Transverse colon (tissue), 4 donors: ENCODE measurements around the gene CCNY. TPM values are rescaled to one million over a fixed set of nuclear protein-coding genes. Genes with fewer than 3 reads are reported as not detected.

Experiments
- DNase-seq: peaks from one replicate; pipeline ENCODE4 v3.0.0-alpha.2; 2019
- H3K27ac ChIP-seq, 4 donors: fragments of 200-600 bp; sonication (generic); 2 replicates each; pipeline ENCODE4 v1.5.1; 2016 to 2018; ENCODE audit warnings: inconsistent platforms in 4 of 4
- H3K27me3 ChIP-seq: fragments of 200-600 bp; sonication (generic); 2 replicates; pipeline ENCODE4 v1.5.1; 2017; ENCODE audit warnings: inconsistent platforms
- H3K36me3 ChIP-seq, 4 donors: fragments of 200-600 bp; sonication (generic); 2 replicates each; pipeline ENCODE4 v1.5.1; 2017 to 2019; ENCODE audit warnings: inconsistent platforms in 4 of 4
- H3K4me1 ChIP-seq, 4 donors: fragments of 200-600 bp; sonication (generic); 2 replicates each; pipeline ENCODE4 v1.5.1; 2017 to 2020; ENCODE audit warnings: inconsistent platforms in 4 of 4
- H3K4me3 ChIP-seq, 4 donors: fragments of 200-600 bp; sonication (generic); 1 replicate in 1 of 4; 2 replicates in 3 of 4; pipeline versions ENCODE4 v1.5.1 to v1.6.1; 2017 to 2019; ENCODE audit warnings: inconsistent platforms in 4 of 4
- H3K9me3 ChIP-seq, 2 donors: fragments of 200-600 bp; sonication (generic); 2 replicates each; pipeline ENCODE4 v1.5.1; 2017 to 2019; ENCODE audit warnings: inconsistent platforms in 2 of 2
- CTCF ChIP-seq, 5 experiments: fragments of 200-600 bp in 3 of 5; fragments of 450-650 bp in 2 of 5; sonication (generic) in 3 of 5; IDR thresholded peaks; 1 replicate in 2 of 5; 2 replicates in 3 of 5; pipeline ENCODE4 v1.5.1; 2016 to 2017; ENCODE audit warnings: antibody characterized with exemption in 5 of 5, inconsistent platforms in 3 of 5, mild to moderate bottlenecking in 2 of 5, moderate library complexity in 1 of 5
- EP300 ChIP-seq: sonication (generic); formaldehyde crosslinking; IDR thresholded peaks from one replicate; pipeline ENCODE4 v1.6.1; 2017; ENCODE audit warnings: antibody characterized with exemption, low read depth
- POLR2A ChIP-seq: fragments of 450-650 bp; IDR thresholded peaks from one replicate; pipeline ENCODE4 v1.6.1; 2016; ENCODE audit warnings: antibody characterized with exemption, mild to moderate bottlenecking, moderate library complexity
- POLR2AphosphoS5 ChIP-seq, 3 donors: sonication (generic); formaldehyde crosslinking; IDR thresholded peaks; one replicate each; pipeline ENCODE4 v1.6.1; 2016; ENCODE audit warnings: antibody characterized with exemption in 3 of 3
- WGBS, 2 donors: methylation state at CpG; one replicate each; pipeline ENCODE4 v1.1.5; 2018; ENCODE audit warnings: low coverage in 1 of 2; 5-methylcytosine and 5-hydroxymethylcytosine counted together
- in situ Hi-C, 4 donors: fragments of 200-750 bp; cut with MboI; loops; one replicate each; pipeline versions ENCODE4 v1.15.0 to v1.15.1; 2017; ENCODE audit warnings: low sequenced_read_pairs in 3 of 4, low pct_ligation_motif_present in 1 of 4, low pct_unique_long_range_greater_than_20kb in 1 of 4
- intact Hi-C: fragments of 100-400 bp; cut with DNase I; formaldehyde crosslinking; loops from one replicate; pipeline ENCODE4 v1.15.1; 2023; ENCODE audit warnings: low total_unique reads
- total RNA-seq, 4 donors: library from RNA; depleted of rRNA; stranded (reverse); fragments of >200 nt; gene quantifications; one replicate each; pipeline ENCODE4 v1.1.0, GENCODE V29; 2016

CCNY gene
- total RNA-seq, 4 donors from 2014 or later = 19.5 to 53.9 (median 41.4) TPM

GRCh38 chr10:35565602-35566081 is 229.3 kb downstream of the CCNY start:
- H3K27ac ChIP-seq = no peak overlapping the region
- in situ Hi-C loops (loop anchor here in 3 of 4 donors (25.0 kb wide), 2 partner anchors 328 to 453 kb away; no protein-coding TSS in a partner anchor), intact Hi-C loops (no loop called here)
- peaks cover 0 to 20% (median 3%) of the 10 kb centered on the region in 4 donors for H3K36me3 ChIP-seq
- WGBS, 2 donors = 56 to 67% methylated on average over 2 to 8 of the region's 8 CpGs
- no peak for DNase-seq
- peaks cover 0 to 21% (median 7%) of the 10 kb centered on the region in 4 donors for H3K4me1 ChIP-seq
- H3K4me3 ChIP-seq = no peak overlapping the region
- H3K9me3 ChIP-seq = no peaks in the 10 kb centered on the region
- H3K27me3 ChIP-seq = no peaks in the 10 kb centered on the region
- no peak for TF ChIP-seq CTCF (IDR thresholded peaks at IDR 0.05)
- no peak for TF ChIP-seq POLR2AphosphoS5 (IDR thresholded peaks at IDR 0.05)
- TF ChIP-seq POLR2A = no peak
- TF ChIP-seq EP300 = no peak

GRCh38 chr10:35567951-35568350 is 231.6 kb downstream of the CCNY start:
- no peak overlapping the region for H3K4me3 ChIP-seq
- peaks cover 0 to 21% (median 7%) of the 10 kb centered on the region in 4 donors for H3K4me1 ChIP-seq
- peaks cover 0 to 31% (median 3%) of the 10 kb centered on the region in 4 donors for H3K36me3 ChIP-seq
- no peak overlapping the region for H3K27ac ChIP-seq
- intact Hi-C loops (no loop called here), in situ Hi-C loops (loop anchor here in 3 of 4 donors (25.0 kb wide), 2 partner anchors 331 to 456 kb away; no protein-coding TSS in a partner anchor)
- TF ChIP-seq POLR2AphosphoS5 (IDR thresholded peaks at IDR 0.05) = no peak
- no peak for TF ChIP-seq POLR2A
- TF ChIP-seq CTCF (IDR thresholded peaks at IDR 0.05) = no peak
- TF ChIP-seq EP300 = no peak
- 87% methylated on average over 6 of the region's 6 CpGs; no CpG with 5 or more reads in 1 of the 2 donors for WGBS, 2 donors
- no peaks in the 10 kb centered on the region for H3K27me3 ChIP-seq
- H3K9me3 ChIP-seq = no peaks in the 10 kb centered on the region
- no peak for DNase-seq

- no peak overlapping the region for H3K27ac ChIP-seq
- H3K4me3 ChIP-seq = no peak overlapping the region
- H3K4me1 ChIP-seq = peaks cover 0 to 15% (median 7%) of the 10 kb centered on the region in 4 donors
- TF ChIP-seq POLR2A (no peak), CTCF (IDR thresholded peaks at IDR 0.05) (no peak), EP300 (no peak), POLR2AphosphoS5 (IDR thresholded peaks at IDR 0.05) (no peak)
- DNase-seq = no peak
- H3K27me3 ChIP-seq = no peaks in the 10 kb centered on the region
- peaks cover 0 to 31% (median 3%) of the 10 kb centered on the region in 4 donors for H3K36me3 ChIP-seq
- no peaks in the 10 kb centered on the region for H3K9me3 ChIP-seq
- intact Hi-C loops = no loop called here
- 94 to 100% methylated on average over 1 to 20 of the region's 20 CpGs for WGBS, 2 donors
- in situ Hi-C loops = loop anchor here in 3 of 4 donors (25.0 kb wide), 2 partner anchors 331 to 456 kb away; no protein-coding TSS in a partner anchor
Measured at GRCh38 chr10:35568483-35569015, 232.2 kb downstream of the CCNY start.

GRCh38 chr10:35569111-35569707 is 232.9 kb downstream of the CCNY start:
- intact Hi-C loops = no loop called here
- Histone ChIP-seq H3K27ac (no peak overlapping the region), H3K4me3 (no peak overlapping the region), H3K27me3 (no peaks in the 10 kb centered on the region), H3K4me1 (peaks cover 0 to 15% (median 4%) of the 10 kb centered on the region in 4 donors), H3K9me3 (no peaks in the 10 kb centered on the region), H3K36me3 (peaks cover 0 to 31% (median 3%) of the 10 kb centered on the region in 4 donors)
- WGBS, 2 donors = 84 to 87% methylated on average over 12 to 19 of the region's 19 CpGs
- in situ Hi-C loops = loop anchor here in 3 of 4 donors (25.0 kb wide), 2 partner anchors 332 to 457 kb away; no protein-coding TSS in a partner anchor
- DNase-seq = no peak
- TF ChIP-seq POLR2A (no peak), CTCF (IDR thresholded peaks at IDR 0.05) (no peak), POLR2AphosphoS5 (IDR thresholded peaks at IDR 0.05) (no peak), EP300 (no peak)
